Activated naive CD4-positive, alpha-beta T cell treated with anti-CD3 and anti-CD28 coated beads, Interleukin-2, amount 50 U/mL, for 24 hours (primary cell): ENCODE results near the gene B3GNT4.
A peak's percentile ranks its signal among the peaks of the same experiment; 100 is the strongest.
"Not testable (repeated sequence)": the region's sequence is repeated elsewhere in the genome, so short reads cannot be mapped to it uniquely, and the experiment has no call there.

Source experiments
- H3K27ac Mint-ChIP-seq: one replicate; pipeline ENCODE4 v1.8.0; 2021; ENCODE audit warnings: mild to moderate bottlenecking, mixed read lengths
- H3K27me3 Mint-ChIP-seq: one replicate; pipeline ENCODE4 v1.8.0; 2021; ENCODE audit warnings: mixed read lengths
- H3K36me3 Mint-ChIP-seq: one replicate; pipeline ENCODE4 v1.8.0; 2021; ENCODE audit warnings: mixed read lengths
- H3K4me1 Mint-ChIP-seq: one replicate; pipeline ENCODE4 v1.8.0; 2021; ENCODE audit warnings: mixed read lengths
- H3K4me3 Mint-ChIP-seq: one replicate; pipeline ENCODE4 v1.8.0; 2021; ENCODE audit warnings: mild to moderate bottlenecking, mixed read lengths
- H3K9me3 Mint-ChIP-seq: one replicate; pipeline ENCODE4 v1.8.0; 2021; ENCODE audit warnings: mixed read lengths

Gene B3GNT4

DNA sequence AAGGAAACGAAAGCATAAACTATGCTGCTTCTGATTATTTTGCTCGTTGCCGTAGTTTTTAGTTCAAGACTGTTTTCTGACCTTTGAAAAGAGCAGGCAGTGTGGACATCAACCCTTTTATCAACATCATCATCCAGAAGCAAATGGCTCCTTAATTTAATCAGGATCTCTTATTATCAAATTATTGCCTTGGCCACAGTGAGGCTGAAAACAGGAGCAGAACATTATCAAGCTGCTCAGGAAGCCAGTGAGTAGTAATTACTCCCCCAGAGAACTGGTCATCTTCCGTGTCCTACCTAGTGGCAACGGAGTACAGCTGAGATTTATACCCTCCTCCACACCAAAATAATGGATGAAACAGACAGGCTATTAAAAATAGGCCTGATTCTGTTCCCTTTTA, 24.6 kb downstream of the B3GNT4 start:
- Mint-ChIP-seq H3K36me3 (peaks cover 9% of the 10 kb centered on the region), H3K27ac (no peak overlapping the region), H3K4me1 (peaks cover 30% of the 10 kb centered on the region), H3K9me3 (no peaks in the 10 kb centered on the region), H3K27me3 (no peaks in the 10 kb centered on the region), H3K4me3 (peak overlapping the region; percentile 44)

DNA sequence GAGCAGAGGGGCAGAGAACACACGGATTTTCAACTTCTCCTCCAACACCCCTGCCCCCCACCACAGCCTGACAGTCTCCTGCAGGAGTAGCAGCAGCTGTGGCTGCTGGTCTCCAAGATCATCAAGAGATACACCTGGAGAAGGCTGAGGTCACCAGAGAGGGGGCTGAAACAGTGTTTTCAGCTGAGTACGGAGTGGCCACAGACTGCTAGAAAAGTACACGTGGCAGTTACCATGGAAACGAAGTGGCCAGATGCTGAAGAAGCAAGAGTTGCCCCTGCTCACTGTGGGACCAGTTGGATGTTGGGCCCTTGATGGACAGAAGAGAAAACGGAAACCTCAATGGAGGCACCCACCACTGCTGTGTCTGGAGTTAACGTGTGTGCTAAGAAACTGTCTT, 27.3 kb downstream of the B3GNT4 start:
- Mint-ChIP-seq H3K4me1 (peaks cover 15% of the 10 kb centered on the region), H3K9me3 (no peaks in the 10 kb centered on the region), H3K36me3 (peaks cover 11% of the 10 kb centered on the region), H3K27me3 (no peaks in the 10 kb centered on the region), H3K27ac (no peak overlapping the region), H3K4me3 (no peak overlapping the region)

DNA sequence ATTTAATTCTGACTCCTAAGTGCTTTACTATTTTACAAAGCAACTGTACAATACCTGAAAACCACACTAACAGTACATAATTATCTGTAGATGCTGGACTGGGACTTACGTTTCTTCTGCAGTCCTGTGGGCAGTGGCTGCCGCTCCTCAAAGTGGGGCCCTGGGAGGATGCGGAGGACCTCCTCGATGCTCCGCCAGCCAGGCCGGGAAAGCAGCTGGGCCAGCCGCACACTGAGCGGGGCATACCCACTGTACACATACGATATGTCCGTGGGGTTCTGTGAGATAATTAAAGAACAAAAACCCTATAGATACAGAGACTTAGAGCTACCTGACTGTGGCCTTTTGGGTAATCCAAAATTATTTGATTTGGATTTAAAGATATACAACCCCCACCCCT, 29.2 kb downstream of the B3GNT4 start:
- Mint-ChIP-seq H3K9me3 (no peaks in the 10 kb centered on the region), H3K4me1 (peaks cover 7% of the 10 kb centered on the region), H3K27me3 (no peaks in the 10 kb centered on the region), H3K4me3 (no peak overlapping the region), H3K27ac (no peak overlapping the region), H3K36me3 (peaks cover 16% of the 10 kb centered on the region)

DNA sequence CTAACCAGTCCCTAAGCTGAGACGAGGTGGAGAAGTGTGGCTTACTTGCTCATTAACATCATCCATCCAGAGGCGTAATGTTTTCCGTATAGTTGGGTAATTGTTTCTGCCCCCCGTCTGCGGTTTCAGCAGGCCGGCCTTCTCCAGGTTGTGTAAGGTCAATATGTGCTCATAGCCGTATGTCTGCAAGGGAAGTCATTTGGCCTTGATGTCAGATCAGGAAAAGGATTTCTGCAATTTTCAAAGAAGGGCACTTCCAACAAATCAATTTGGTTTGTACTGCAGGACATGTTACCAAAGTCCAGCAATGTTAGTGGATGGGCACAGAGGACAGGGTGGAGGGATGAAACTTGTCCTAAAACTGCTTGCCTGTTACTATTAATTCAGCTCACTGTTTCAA, 32.2 kb downstream of the B3GNT4 start:
- no peaks in the 10 kb centered on the region for H3K27me3 Mint-ChIP-seq
- H3K36me3 Mint-ChIP-seq = peaks cover 18% of the 10 kb centered on the region
- no peak overlapping the region for H3K27ac Mint-ChIP-seq
- H3K4me1 Mint-ChIP-seq = no peaks in the 10 kb centered on the region
- H3K4me3 Mint-ChIP-seq = no peak overlapping the region
- H3K9me3 Mint-ChIP-seq = no peaks in the 10 kb centered on the region

DNA sequence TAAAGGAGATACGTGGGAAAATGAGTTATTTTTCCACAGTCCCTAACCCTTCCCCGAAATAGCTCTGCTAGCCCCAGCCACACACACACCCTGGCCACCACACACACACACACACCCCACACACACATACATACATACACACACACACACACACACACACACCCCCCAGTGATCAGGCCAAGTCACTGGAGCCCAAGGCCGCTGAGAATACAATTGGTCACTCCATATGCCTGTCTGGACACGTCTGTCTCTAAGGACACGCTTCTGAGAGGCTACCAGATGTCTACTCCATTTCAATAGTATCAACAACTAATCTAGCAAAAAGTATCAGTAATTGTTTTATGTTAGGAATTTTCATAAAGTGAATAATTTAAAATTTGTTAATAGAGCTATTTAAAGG, 35.4 kb downstream of the B3GNT4 start:
- H3K36me3 Mint-ChIP-seq = peaks cover 13% of the 10 kb centered on the region
- no peak overlapping the region for H3K4me3 Mint-ChIP-seq
- no peaks in the 10 kb centered on the region for H3K27me3 Mint-ChIP-seq
- no peaks in the 10 kb centered on the region for H3K9me3 Mint-ChIP-seq
- no peak overlapping the region for H3K27ac Mint-ChIP-seq
- H3K4me1 Mint-ChIP-seq = peaks cover 11% of the 10 kb centered on the region

DNA sequence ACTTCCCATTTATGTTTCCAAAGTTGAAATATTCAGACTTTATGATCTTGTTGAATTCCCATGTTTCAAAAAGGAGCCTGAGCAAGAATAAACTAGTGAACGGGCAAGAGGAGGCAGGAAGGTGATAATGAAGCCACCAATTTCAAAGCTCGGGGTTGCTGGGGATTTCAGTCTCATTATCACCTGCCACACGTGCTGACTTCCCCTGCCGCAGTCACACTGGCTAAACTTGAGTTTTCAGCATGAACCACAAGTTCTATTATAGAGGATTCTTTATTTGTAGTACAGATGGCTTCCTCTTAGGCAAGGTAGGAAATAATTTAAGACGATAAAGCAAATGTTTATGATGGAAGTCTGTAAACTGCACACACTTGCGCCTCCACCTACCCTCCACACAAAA, 40.5 kb downstream of the B3GNT4 start:
- no peaks in the 10 kb centered on the region for H3K27me3 Mint-ChIP-seq
- H3K4me1 Mint-ChIP-seq = peaks cover 28% of the 10 kb centered on the region
- peak overlapping the region; percentile 61 for H3K4me3 Mint-ChIP-seq
- H3K9me3 Mint-ChIP-seq = no peaks in the 10 kb centered on the region
- H3K27ac Mint-ChIP-seq = peak overlapping the region; percentile 80
- H3K36me3 Mint-ChIP-seq = peaks cover 2% of the 10 kb centered on the region

DNA sequence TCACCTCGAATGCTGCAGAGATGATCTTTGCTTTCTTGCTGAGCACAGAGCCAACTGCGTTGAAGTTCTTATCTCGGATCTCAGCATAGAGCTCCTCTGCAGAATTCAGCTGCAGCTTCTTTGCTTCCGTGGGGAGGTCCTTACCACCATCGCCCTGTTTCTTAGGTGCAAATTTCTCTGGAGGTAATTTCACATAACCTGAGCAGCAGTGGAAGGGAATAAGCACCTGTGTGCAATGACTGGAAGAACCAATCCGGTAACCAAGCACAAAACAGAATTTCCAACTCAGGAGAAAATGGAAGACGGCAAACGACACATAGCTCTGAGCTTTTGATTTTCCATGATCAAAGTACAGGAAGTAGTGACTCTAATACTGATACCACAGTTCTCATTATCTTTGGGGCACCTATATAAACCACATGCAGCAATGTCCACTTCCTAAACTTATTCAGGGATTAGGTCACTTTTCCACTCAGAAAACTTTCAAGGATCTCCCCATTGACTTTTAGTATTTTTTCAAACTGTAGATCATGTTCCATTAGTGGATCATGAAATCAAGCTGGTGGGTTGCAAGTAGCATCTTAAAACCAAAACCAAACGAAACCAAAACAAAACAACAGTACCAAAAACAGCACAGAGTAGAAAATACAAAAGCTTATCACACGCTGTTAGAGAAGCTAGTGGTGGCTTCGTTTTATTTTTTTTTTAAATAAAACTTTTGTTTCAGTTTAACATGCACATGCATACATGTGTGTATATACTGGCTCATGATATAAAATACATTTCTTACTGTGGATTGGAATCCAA, 41.3 kb downstream of the B3GNT4 start:
- peak overlapping the region; percentile 61 for H3K4me3 Mint-ChIP-seq
- H3K4me1 Mint-ChIP-seq = peaks cover 28% of the 10 kb centered on the region
- no peaks in the 10 kb centered on the region for H3K27me3 Mint-ChIP-seq
- no peaks in the 10 kb centered on the region for H3K9me3 Mint-ChIP-seq
- peak overlapping the region; percentile 80 for H3K27ac Mint-ChIP-seq
- H3K36me3 Mint-ChIP-seq = peaks cover 8% of the 10 kb centered on the region

DNA sequence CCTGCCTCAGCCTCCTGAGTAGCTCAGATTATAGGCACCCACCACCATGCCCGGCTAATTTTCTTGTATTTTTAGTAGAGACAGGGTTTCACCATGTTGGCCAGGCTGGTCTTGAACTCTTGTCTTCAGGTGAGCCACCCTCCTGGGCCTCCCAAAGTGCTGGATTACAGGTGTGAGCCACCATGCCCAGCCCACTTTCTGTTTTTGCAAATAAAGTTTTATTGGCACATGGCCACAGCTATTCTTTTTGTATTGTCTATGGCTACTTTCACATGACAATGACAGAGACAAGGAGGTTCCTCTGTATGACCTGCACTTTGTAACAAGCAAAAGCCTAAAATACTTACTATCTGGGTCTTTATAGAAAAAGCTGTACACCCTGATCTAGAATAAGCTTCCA, 42.0 kb downstream of the B3GNT4 start:
- H3K4me3 Mint-ChIP-seq = no peak overlapping the region
- H3K4me1 Mint-ChIP-seq = peaks cover 28% of the 10 kb centered on the region
- peak overlapping the region; percentile 59 for H3K27ac Mint-ChIP-seq
- no peaks in the 10 kb centered on the region for H3K27me3 Mint-ChIP-seq
- H3K36me3 Mint-ChIP-seq = peaks cover 9% of the 10 kb centered on the region
- H3K9me3 Mint-ChIP-seq = no peaks in the 10 kb centered on the region

DNA sequence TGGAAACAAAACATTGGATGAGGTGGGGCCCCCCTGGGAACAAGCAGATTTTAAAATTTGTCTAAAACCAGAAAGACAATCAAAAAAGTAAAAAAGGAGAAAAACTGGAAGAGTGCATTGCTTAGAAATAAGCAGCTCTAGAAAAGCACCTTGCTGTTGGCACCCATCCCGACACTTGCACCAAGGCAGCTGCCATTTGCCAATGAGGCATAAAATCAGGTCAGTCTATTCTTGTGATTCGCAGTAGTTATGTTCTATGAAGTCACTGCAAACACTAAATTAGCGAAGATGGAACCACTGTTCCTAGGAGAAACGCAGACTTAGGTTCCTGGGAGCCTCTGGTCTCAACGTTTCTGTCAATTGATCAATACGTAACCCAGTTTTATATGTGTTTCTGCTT, 46.5 kb downstream of the B3GNT4 start:
- Mint-ChIP-seq H3K27ac (no peak overlapping the region), H3K27me3 (no peaks in the 10 kb centered on the region), H3K4me3 (no peak overlapping the region), H3K36me3 (peaks cover 10% of the 10 kb centered on the region), H3K9me3 (no peaks in the 10 kb centered on the region), H3K4me1 (peaks cover 12% of the 10 kb centered on the region)

DNA sequence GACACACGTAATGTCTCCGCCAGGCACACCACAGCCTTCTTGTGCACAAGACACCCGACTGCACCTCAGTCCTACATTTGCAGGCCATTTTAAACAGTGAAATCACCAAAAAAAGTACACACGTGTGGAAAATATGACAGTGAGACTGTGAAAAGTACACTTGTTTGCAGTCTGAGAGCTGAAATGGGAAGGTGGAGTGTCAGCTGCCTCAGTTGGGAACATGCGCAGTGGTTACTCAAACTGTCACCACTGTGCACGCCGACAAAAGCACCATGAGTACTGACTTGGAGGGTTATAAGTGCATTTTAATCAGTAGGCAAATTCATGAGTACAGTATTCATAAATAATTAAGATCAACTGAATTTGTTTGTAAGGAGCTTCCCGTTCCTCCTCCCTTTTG, 47.0 kb downstream of the B3GNT4 start:
- H3K36me3 Mint-ChIP-seq = peaks cover 11% of the 10 kb centered on the region
- peaks cover 12% of the 10 kb centered on the region for H3K4me1 Mint-ChIP-seq
- no peak overlapping the region for H3K27ac Mint-ChIP-seq
- no peaks in the 10 kb centered on the region for H3K27me3 Mint-ChIP-seq
- H3K9me3 Mint-ChIP-seq = no peaks in the 10 kb centered on the region
- H3K4me3 Mint-ChIP-seq = no peak overlapping the region

DNA sequence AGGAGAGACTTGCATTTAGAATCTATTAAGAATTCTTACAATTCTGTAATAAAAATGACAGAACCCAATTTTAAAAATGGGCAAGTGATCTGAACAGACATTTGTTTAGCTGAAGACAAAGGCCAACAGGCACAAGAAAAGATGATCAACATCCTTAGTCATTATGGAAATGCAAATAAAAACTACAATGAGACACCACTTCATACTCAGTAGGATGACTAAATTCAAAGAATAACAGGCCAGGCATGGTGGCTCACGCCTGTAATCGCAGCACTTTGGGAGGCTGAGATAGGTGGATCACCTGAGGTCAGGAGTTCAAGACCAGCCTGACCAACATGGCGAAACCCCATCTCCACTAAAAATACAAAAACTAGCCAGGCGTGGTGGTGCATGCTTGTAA, 55.0 kb downstream of the B3GNT4 start:
- Mint-ChIP-seq H3K4me1 (peaks cover 27% of the 10 kb centered on the region), H3K36me3 (peaks cover 17% of the 10 kb centered on the region)
- not testable (repeated sequence) for H3K27ac Mint-ChIP-seq, H3K27me3 Mint-ChIP-seq, H3K4me3 Mint-ChIP-seq, H3K9me3 Mint-ChIP-seq
